Upper lobe of left lung (tissue), 4 donors: ENCODE results near the gene LAMP1.

Source experiments
- CTCF ChIP-seq, 6 experiments: fragments of 450-650 bp in 4 of 6; fragments of 200-600 bp in 2 of 6; sonication (generic) in 2 of 6; IDR thresholded peaks; one replicate each; pipeline ENCODE4 v1.5.1; 2016 to 2019; ENCODE audit warnings: antibody characterized with exemption in 6 of 6
- EP300 ChIP-seq, 4 donors: sonication (generic); formaldehyde crosslinking; IDR thresholded peaks; one replicate each; pipeline ENCODE4 v1.5.1; 2017; ENCODE audit warnings: antibody characterized with exemption in 4 of 4, control low read depth in 2 of 4
- POLR2A ChIP-seq, 4 donors: fragments of 450-650 bp; IDR thresholded peaks; one replicate each; pipeline ENCODE4 v1.5.1; 2016 to 2017; ENCODE audit warnings: antibody characterized with exemption in 4 of 4, mild to moderate bottlenecking in 2 of 4
- POLR2AphosphoS5 ChIP-seq, 2 donors: sonication (generic); formaldehyde crosslinking; IDR thresholded peaks; one replicate each; pipeline ENCODE4 v1.5.1; 2017; ENCODE audit warnings: antibody characterized with exemption in 2 of 2

- no peak for TF ChIP-seq POLR2A (IDR thresholded peaks at IDR 0.05)
- no peak for TF ChIP-seq CTCF (IDR thresholded peaks at IDR 0.05)
- TF ChIP-seq POLR2AphosphoS5 (IDR thresholded peaks at IDR 0.05) = no peak
- TF ChIP-seq EP300 (IDR thresholded peaks at IDR 0.05) = no peak
Measured at GRCh38 chr13:113369189-113369588, 72.2 kb downstream of the LAMP1 start.
